Measurements from ENCODE around the gene CCDC194.

CCDC194 gene

DNA sequence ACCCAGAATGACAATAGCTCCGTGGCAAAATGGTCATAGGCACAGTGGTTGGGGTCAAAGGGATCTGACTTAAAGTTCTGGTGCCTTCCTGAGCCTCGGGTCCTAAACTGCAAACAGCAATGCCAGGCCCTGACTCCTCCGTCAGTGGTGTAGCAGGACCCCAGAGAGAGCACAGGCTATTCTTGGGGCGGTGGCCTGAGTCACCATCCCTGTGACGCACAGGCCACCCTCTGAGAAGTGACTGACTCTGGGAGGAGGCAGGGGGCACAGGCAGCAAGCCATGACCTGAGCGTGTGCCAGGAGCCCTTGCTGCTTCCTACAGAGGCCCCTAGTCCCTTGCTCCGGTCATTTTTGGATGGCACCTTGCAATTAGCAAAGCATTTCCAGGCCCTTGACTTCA lies 35.6 kb downstream of the CCDC194 start:
- no peak overlapping the region for H3K4me3 ChIP-seq (ENCODE audit: low read depth in 1 of 2, low read length in 2 of 2)
- H3K27ac ChIP-seq (ENCODE audit: low read depth, low read length): no peak overlapping the region
- H3K9ac ChIP-seq (ENCODE audit: low read length): no peak overlapping the region
- H3K9me3 ChIP-seq (ENCODE audit: low read length): no peaks in the 10 kb centered on the region
- no peaks in the 10 kb centered on the region for H3K4me1 ChIP-seq (ENCODE audit: insufficient read depth, low read length)
- H3K27me3 ChIP-seq (ENCODE audit: control insufficient read depth in 1 of 2, insufficient read depth in 2 of 2, low read length in 2 of 2): no peaks in the 10 kb centered on the region
- no peaks in the 10 kb centered on the region for H3K36me3 ChIP-seq (ENCODE audit: insufficient read depth, low read length)

DNA sequence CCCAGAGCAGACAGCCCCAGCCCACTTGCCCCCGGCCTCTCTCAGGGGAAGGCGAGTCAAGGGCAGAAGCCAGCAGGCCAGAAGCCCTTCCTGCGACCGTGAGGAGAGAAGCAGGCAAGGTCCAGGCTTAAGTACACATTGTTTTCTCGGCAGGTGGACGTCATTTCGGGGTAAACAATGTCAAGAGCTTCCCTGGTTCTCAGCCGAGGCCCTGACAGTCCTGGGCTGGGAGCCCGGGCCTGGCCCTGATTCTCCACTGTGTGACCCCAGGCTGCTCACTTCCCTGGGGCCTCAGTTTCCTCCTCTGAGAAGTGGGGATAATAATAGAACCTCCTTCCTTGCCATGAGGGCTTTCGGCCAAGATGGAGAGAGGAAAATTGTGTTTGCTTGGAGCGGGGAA lies 36.3 kb downstream of the CCDC194 start:
- Histone ChIP-seq H3K27ac (ENCODE audit: low read depth, low read length) (no peak overlapping the region), H3K27me3 (ENCODE audit: control insufficient read depth in 1 of 2, insufficient read depth in 2 of 2, low read length in 2 of 2) (no peaks in the 10 kb centered on the region), H3K9ac (ENCODE audit: low read length) (no peak overlapping the region), H3K4me3 (ENCODE audit: low read depth in 1 of 2, low read length in 2 of 2) (no peak overlapping the region), H3K4me1 (ENCODE audit: insufficient read depth, low read length) (no peaks in the 10 kb centered on the region), H3K36me3 (ENCODE audit: insufficient read depth, low read length) (no peaks in the 10 kb centered on the region), H3K9me3 (ENCODE audit: low read length) (no peaks in the 10 kb centered on the region)

DNA sequence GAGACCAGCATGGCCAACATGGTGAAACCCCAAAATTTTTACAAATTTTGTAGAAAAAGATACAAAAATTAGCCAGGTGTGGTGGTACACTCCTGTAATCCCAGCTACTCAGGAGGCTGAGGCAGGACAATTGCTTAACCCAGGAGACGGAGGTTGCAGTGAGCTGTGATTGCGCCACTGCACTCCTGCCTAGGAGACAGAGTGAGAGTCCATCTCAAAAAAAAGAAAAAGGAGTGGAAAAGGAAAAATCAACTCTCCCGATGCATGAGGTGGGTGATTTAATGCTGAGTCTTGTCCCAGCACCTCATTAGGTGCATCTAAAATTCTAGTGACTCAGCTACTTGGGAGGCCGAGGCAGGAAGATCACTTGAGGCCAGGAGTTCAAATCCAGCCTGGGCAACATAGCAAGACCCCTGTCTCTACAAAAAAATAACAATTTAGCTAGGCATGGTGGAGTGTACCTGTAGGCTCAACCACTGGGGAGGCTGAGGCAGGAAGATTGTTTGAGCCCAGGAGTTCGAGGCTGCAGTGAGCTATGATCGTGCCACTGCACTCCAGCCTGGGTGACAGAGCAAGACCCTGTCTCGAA lies 36.8 kb downstream of the CCDC194 start:
- Histone ChIP-seq H3K4me3 (ENCODE audit: low read depth in 1 of 2, low read length in 2 of 2) (no peak overlapping the region), H3K27me3 (ENCODE audit: control insufficient read depth in 1 of 2, insufficient read depth in 2 of 2, low read length in 2 of 2) (no peaks in the 10 kb centered on the region), H3K9ac (ENCODE audit: low read length) (no peak overlapping the region), H3K36me3 (ENCODE audit: insufficient read depth, low read length) (no peaks in the 10 kb centered on the region), H3K4me1 (ENCODE audit: insufficient read depth, low read length) (no peaks in the 10 kb centered on the region), H3K27ac (ENCODE audit: low read depth, low read length) (no peak overlapping the region), H3K9me3 (ENCODE audit: low read length) (no peaks in the 10 kb centered on the region)

DNA sequence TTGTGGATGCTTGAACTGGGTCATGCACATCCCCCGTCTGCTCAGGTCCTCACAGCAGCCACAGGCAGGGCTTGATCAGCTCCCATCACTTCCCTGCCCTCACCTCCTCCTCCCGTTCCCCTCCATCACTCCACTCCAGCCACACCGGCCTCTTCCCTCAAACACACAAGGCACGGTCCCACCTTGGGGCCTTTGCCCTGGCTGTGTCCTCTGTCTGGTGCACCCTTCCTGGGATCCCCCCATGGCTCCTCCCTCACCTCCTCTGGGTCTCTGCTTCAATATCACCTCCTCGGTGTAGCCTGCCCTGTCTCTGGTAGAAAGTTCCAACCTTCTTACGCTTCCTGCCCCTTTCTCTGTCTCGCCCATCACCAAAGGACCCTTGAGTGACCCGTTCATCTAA lies 40.6 kb downstream of the CCDC194 start:
- H3K27ac ChIP-seq (ENCODE audit: low read depth, low read length): no peak overlapping the region

DNA sequence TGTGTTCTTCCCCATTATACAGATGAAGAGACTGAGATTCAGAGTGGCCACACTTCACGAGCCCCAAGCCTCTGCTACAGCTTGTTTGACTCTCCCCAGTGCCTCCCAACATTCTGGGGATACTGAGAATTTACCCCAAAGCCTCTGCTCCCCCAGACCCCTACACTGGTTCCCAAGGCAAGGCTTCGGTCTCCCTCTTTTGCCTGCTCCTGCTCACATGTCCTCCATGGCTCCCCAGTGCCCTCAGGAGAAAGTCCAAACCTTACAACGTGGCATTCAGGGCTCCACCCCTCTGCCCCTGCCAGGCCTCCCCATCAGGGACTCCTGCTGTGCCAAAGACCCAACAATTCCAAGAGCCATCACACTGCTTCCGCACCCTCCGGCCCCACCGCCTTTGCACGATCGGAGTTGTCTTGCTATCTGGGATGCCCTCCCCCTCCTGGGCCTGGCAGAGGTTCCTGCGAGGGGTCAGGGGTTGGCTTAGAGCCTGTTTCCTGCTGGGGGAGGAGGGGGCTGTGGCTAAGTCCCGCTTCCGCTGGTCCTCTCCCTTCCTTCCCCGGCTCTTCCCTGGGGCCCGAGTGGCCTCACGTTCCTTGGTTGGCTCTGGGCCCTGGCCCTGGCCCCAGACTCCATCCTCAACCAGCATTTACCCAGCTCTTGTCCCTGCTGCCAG lies 41.3 kb downstream of the CCDC194 start:
- no peak overlapping the region for H3K4me3 ChIP-seq (ENCODE audit: low read depth in 1 of 2, low read length in 2 of 2)
- H3K27ac ChIP-seq (ENCODE audit: low read depth, low read length): no peak overlapping the region
- no peaks in the 10 kb centered on the region for H3K9me3 ChIP-seq (ENCODE audit: low read length)
- H3K4me1 ChIP-seq (ENCODE audit: insufficient read depth, low read length): no peaks in the 10 kb centered on the region
- H3K9ac ChIP-seq (ENCODE audit: low read length): no peak overlapping the region
- H3K36me3 ChIP-seq (ENCODE audit: insufficient read depth, low read length): no peaks in the 10 kb centered on the region
- H3K27me3 ChIP-seq (ENCODE audit: control insufficient read depth in 1 of 2, insufficient read depth in 2 of 2, low read length in 2 of 2): peaks cover 5 to 11% of the 10 kb centered on the region in 2 donors

More for the DNA sequence above, 40.6 kb downstream of the CCDC194 start:
- H3K27me3 ChIP-seq (ENCODE audit: control insufficient read depth in 1 of 2, insufficient read depth in 2 of 2, low read length in 2 of 2): peaks cover 5 to 7% of the 10 kb centered on the region in 2 donors
- no peaks in the 10 kb centered on the region for H3K4me1 ChIP-seq (ENCODE audit: insufficient read depth, low read length)
- no peaks in the 10 kb centered on the region for H3K36me3 ChIP-seq (ENCODE audit: insufficient read depth, low read length)
- no peak overlapping the region for H3K4me3 ChIP-seq (ENCODE audit: low read depth in 1 of 2, low read length in 2 of 2)
- H3K9ac ChIP-seq (ENCODE audit: low read length): no peak overlapping the region
- no peaks in the 10 kb centered on the region for H3K9me3 ChIP-seq (ENCODE audit: low read length)

DNA sequence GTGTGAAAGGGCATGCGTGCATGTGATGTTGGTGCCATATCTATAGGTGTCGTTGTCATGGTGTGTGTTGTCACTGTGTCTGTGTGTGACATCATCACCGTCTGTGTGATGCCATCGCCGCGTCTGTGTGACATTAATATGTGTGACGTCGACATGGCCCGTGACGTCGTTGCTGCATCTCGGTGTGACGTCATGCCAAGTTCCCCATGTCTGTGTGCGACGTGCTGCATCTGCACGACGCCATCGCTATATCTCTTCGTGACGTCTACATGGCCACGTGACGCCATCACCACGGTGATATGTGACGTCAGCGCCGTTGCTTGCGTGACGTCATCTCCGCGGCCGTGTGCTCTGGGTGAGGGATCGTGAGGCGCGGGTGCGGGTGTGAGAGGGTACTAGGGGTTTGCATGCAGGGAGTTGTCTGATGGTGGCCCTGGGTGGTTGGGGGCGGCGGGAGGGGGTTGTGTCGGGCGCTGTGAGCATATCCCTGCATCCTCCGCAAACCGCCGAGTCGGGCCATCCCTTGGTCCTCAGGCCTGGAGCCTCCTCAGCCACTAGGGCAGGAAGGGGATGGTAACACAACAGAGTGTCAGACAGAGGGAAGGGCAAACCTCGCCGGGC lies 42.1 kb downstream of the CCDC194 start:
- peaks cover 5 to 11% of the 10 kb centered on the region in 2 donors for H3K27me3 ChIP-seq (ENCODE audit: control insufficient read depth in 1 of 2, insufficient read depth in 2 of 2, low read length in 2 of 2)
- H3K4me3 ChIP-seq (ENCODE audit: low read depth in 1 of 2, low read length in 2 of 2): no peak overlapping the region
- H3K4me1 ChIP-seq (ENCODE audit: insufficient read depth, low read length): no peaks in the 10 kb centered on the region
- H3K27ac ChIP-seq (ENCODE audit: low read depth, low read length): no peak overlapping the region
- no peaks in the 10 kb centered on the region for H3K36me3 ChIP-seq (ENCODE audit: insufficient read depth, low read length)
- H3K9me3 ChIP-seq (ENCODE audit: low read length): no peaks in the 10 kb centered on the region
- H3K9ac ChIP-seq (ENCODE audit: low read length): no peak overlapping the region

DNA sequence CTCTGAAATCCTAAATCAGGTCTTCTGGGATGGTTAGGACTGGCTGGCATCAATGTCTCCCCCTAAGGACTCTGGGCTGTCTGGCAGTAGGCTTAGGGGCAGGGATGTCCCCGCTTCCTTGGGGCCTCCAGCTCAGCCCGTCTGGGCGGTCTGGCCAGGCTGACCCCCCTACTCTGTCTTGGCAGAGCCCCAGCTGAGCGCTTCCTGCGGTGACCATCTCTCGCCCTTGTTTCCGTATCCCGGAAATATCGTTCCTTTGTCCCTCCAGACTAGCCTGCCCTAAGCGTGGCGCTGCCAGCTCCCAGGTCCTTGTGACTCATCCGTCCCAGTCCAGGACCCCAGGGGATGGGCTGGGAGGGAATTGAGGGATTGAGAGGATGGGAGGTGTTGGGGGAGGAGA lies 45.3 kb downstream of the CCDC194 start:
- Histone ChIP-seq H3K9me3 (ENCODE audit: low read length) (no peaks in the 10 kb centered on the region), H3K36me3 (ENCODE audit: insufficient read depth, low read length) (no peaks in the 10 kb centered on the region), H3K27ac (ENCODE audit: low read depth, low read length) (no peak overlapping the region), H3K9ac (ENCODE audit: low read length) (no peak overlapping the region), H3K4me3 (ENCODE audit: low read depth in 1 of 2, low read length in 2 of 2) (no peak overlapping the region), H3K4me1 (ENCODE audit: insufficient read depth, low read length) (no peaks in the 10 kb centered on the region), H3K27me3 (ENCODE audit: control insufficient read depth in 1 of 2, insufficient read depth in 2 of 2, low read length in 2 of 2) (peaks cover 5 to 11% of the 10 kb centered on the region in 2 donors)

DNA sequence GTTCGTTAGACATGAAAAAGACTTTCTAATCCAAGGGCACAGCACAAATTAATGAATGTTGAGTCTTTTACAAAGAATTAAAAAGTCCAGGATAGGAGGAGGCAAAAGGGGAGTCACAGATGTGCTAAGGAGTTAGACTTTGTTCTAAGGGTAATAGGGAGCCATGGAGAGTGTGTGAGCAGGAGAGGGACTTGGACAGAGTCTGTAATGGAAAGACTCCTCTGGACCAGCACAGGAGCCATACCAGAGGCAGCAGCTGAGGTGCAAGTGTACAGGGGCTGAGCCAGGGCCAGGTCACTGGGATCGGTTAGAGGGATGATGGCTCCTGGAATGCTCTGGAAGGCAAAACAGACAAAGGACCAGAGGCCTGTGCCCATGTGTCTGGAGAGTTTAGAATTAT lies 46.1 kb downstream of the CCDC194 start:
- H3K9me3 ChIP-seq (ENCODE audit: low read length): no peaks in the 10 kb centered on the region
- peaks cover 5 to 11% of the 10 kb centered on the region in 2 donors for H3K27me3 ChIP-seq (ENCODE audit: control insufficient read depth in 1 of 2, insufficient read depth in 2 of 2, low read length in 2 of 2)
- no peak overlapping the region for H3K4me3 ChIP-seq (ENCODE audit: low read depth in 1 of 2, low read length in 2 of 2)
- no peak overlapping the region for H3K27ac ChIP-seq (ENCODE audit: low read depth, low read length)
- H3K4me1 ChIP-seq (ENCODE audit: insufficient read depth, low read length): no peaks in the 10 kb centered on the region
- no peak overlapping the region for H3K9ac ChIP-seq (ENCODE audit: low read length)
- no peaks in the 10 kb centered on the region for H3K36me3 ChIP-seq (ENCODE audit: insufficient read depth, low read length)

DNA sequence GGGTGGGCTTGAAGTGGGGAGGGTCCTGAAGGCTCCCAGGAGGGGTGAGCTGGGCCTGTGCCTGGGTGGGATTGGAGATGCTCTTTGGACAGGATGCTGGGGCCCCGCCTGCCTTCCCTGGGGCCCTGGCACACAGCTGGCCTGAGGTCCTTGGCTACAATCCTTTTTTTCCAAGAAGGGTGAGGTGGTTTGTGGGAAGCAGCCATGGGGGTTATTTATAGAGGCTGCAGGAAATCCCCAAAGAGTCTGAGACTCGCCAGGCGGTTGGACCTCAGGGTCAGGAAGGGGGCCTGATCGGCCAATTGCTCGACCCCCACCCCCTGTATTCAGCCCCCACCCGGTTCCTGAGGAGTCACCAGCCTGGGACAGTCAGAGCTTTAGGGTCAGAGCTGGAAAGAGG lies 46.6 kb downstream of the CCDC194 start:
- H3K4me3 ChIP-seq (ENCODE audit: low read depth in 1 of 2, low read length in 2 of 2): no peak overlapping the region
- no peaks in the 10 kb centered on the region for H3K36me3 ChIP-seq (ENCODE audit: insufficient read depth, low read length)
- H3K27me3 ChIP-seq (ENCODE audit: control insufficient read depth in 1 of 2, insufficient read depth in 2 of 2, low read length in 2 of 2): peaks cover 5 to 11% of the 10 kb centered on the region in 2 donors
- H3K9me3 ChIP-seq (ENCODE audit: low read length): no peaks in the 10 kb centered on the region
- H3K9ac ChIP-seq (ENCODE audit: low read length): no peak overlapping the region
- no peaks in the 10 kb centered on the region for H3K4me1 ChIP-seq (ENCODE audit: insufficient read depth, low read length)
- no peak overlapping the region for H3K27ac ChIP-seq (ENCODE audit: low read depth, low read length)

DNA sequence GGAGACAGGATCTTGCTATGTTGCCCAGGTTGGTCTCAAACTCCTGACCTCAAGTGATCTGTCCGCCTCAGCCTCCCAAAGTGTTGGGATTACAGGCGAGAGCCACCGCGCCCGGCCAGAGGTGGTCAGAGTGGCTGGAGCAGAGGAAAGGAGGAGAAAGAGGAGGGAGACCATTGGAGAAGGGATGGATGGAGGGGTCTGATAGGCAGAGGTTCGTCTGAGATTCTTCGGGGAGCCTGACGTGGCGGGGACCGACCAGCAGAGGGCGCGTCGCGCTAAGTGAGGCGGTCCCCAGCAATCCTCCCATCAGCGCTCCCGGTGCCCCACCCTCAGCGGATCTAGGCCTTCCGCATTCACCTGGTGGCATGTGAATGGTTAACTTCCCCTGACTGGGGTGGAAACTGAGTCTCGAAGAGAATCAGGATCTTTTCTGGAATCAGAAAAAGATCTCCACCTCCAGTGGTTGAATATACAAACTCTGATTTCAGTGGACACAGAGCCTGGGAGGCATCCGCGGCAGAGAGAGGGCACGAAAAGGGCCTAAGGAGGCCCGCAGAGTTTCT lies 47.8 kb downstream of the CCDC194 start:
- Histone ChIP-seq H3K9me3 (ENCODE audit: low read length) (no peaks in the 10 kb centered on the region), H3K9ac (ENCODE audit: low read length) (no peak overlapping the region), H3K4me1 (ENCODE audit: insufficient read depth, low read length) (no peaks in the 10 kb centered on the region), H3K27me3 (ENCODE audit: control insufficient read depth in 1 of 2, insufficient read depth in 2 of 2, low read length in 2 of 2) (peaks cover 5 to 10% of the 10 kb centered on the region in 2 donors), H3K36me3 (ENCODE audit: insufficient read depth, low read length) (no peaks in the 10 kb centered on the region), H3K27ac (ENCODE audit: low read depth, low read length) (no peak overlapping the region), H3K4me3 (ENCODE audit: low read depth in 1 of 2, low read length in 2 of 2) (no peak overlapping the region)

DNA sequence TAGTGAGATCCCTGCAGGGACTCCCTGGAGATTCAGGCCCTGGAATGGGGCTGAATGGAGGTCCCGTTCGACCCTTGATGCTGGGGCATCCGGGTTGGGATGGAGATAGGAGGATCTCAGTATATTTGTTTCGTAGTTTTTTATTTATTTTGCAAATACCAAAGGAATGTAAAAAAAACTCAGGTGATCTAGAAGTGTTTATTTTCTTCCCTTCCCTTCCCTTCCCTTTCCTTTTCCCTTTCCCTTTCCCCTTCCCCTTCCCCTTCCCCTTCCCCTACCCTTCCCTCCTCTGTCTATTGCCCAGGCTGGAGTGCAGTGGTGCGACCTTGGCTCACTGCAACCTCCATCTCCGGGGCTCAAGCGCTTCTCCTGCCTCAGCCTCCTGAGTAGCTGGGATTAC lies 52.2 kb downstream of the CCDC194 start:
- Histone ChIP-seq H3K27me3 (ENCODE audit: control insufficient read depth in 1 of 2, insufficient read depth in 2 of 2, low read length in 2 of 2) (no peaks in the 10 kb centered on the region), H3K36me3 (ENCODE audit: insufficient read depth, low read length) (no peaks in the 10 kb centered on the region), H3K4me1 (ENCODE audit: insufficient read depth, low read length) (peaks cover 8% of the 10 kb centered on the region), H3K4me3 (ENCODE audit: low read depth in 1 of 2, low read length in 2 of 2) (no peak overlapping the region), H3K9me3 (ENCODE audit: low read length) (no peaks in the 10 kb centered on the region), H3K9ac (ENCODE audit: low read length) (no peak overlapping the region), H3K27ac (ENCODE audit: low read depth, low read length) (no peak overlapping the region)

Measured in muscle layer of colon (tissue), 2 donors.